D721Med (cell line): ENCODE measurements around the gene PTPRM.

Source experiments
- DNase-seq: peaks from one replicate; pipeline ENCODE4 v3.0.0; 2011; ENCODE audit warnings: low spot score; ENCODE audit not compliant: insufficient read length
- FAIRE-seq: peaks from 2 replicates; lab custom pipeline; 2011; peaks lifted over from hg19 to GRCh38; lab: Jason Lieb, UNC
- TF ChIP-seq, protein P1 (sequence below): IDR thresholded peaks from 2 replicates; pipeline ENCODE4 v1.5.1; 2012; ENCODE audit warnings: mild to moderate bottlenecking, control low read depth; ENCODE audit not compliant: insufficient read depth; ENCODE audit errors: missing control alignments

Gene PTPRM

DNA sequence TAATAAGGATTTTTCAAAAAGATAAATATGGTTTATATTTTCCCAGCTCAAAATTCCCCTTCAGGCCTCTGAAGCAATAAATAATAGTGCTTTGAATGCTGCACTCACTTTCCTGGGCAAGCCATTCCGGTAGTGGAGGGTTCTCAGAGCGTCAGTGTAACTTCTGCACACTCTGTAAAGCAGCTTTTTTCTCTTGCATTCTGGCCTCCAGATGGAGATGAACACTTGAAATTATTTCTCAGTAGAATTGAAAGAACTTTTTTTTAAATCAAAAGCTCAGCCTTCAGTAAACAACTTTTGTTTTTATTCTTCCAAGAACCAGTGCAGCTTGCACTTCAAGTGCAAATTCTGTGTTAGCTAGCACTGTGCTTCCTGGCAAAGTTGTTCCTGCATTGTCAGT lies 761.0 kb downstream of the PTPRM start:
- DNase-seq (no peak), FAIRE-seq (no peak)
- TF ChIP-seq, protein P1, sequence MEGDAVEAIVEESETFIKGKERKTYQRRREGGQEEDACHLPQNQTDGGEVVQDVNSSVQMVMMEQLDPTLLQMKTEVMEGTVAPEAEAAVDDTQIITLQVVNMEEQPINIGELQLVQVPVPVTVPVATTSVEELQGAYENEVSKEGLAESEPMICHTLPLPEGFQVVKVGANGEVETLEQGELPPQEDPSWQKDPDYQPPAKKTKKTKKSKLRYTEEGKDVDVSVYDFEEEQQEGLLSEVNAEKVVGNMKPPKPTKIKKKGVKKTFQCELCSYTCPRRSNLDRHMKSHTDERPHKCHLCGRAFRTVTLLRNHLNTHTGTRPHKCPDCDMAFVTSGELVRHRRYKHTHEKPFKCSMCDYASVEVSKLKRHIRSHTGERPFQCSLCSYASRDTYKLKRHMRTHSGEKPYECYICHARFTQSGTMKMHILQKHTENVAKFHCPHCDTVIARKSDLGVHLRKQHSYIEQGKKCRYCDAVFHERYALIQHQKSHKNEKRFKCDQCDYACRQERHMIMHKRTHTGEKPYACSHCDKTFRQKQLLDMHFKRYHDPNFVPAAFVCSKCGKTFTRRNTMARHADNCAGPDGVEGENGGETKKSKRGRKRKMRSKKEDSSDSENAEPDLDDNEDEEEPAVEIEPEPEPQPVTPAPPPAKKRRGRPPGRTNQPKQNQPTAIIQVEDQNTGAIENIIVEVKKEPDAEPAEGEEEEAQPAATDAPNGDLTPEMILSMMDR, result no peak

DNA sequence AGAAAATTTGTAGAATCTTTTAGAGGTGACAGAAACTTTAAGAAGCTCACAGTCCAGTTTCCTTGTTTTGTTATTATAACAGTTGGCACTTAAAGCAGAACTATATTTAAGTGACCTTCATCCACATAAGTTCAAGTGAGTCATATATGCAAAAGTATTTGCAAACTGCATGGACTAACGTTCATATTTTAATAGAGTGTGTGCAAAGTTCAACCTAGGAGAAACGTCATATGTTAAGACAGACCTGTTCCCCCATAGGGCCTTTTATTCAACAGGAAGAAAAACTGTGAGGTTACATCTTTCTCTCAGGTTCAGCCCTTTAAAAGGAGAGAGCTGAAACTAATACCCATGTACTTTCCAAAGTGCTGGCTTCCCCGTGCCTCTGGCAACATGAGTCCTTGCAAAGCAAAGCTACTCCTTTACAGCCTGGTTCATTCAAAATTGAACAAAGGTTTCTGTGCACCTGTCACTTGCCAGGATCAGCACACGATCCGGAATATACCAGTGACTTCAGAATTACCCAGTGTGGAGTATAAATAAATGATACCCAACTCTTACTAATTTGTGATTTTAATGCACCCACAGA lies 762.2 kb downstream of the PTPRM start:
- TF ChIP-seq, protein P1, result no peak
- FAIRE-seq (no peak), DNase-seq (no peak)

DNA sequence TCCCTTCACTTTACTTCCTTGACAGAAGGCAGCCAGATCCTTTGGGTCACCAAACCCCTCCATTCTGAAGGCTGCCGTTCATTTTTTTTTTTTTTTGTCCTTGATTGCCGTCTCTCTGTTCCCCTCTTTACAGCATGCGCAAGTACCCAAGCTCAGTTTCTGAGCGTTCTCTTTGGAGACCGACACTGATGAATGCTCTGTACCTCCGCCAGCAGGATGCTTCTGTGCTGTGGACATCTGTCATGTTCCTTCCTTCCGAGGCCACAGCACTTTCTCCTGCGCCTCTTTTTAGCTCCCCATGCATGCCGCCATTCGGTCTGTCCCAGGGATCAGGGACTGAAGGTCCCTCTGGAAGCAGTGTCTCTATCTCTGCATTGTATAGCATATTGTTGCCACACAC lies 763.5 kb downstream of the PTPRM start:
- FAIRE-seq (no peak), DNase-seq (no peak)
- TF ChIP-seq, protein P1, result no peak

DNA sequence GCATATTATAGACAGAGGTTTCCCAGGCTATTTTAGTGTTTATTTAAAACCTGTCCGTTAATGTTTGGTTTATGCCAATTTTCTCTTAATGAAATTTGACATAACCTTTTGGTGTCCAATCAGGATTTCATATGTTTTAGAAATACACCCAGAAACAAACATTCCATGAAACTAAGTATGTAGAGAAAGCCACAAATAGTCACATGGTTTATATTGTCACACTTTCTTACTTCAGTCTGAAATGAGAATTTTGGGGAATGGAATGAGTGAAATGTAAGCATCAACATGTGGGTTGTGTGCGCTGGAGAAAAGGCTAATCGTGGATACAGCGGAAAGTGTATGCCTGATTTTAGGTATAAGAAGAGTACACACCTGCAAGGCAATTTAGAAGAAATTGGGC lies 765.2 kb downstream of the PTPRM start:
- FAIRE-seq (no peak), DNase-seq (no peak)
- TF ChIP-seq, protein P1, result no peak

DNA sequence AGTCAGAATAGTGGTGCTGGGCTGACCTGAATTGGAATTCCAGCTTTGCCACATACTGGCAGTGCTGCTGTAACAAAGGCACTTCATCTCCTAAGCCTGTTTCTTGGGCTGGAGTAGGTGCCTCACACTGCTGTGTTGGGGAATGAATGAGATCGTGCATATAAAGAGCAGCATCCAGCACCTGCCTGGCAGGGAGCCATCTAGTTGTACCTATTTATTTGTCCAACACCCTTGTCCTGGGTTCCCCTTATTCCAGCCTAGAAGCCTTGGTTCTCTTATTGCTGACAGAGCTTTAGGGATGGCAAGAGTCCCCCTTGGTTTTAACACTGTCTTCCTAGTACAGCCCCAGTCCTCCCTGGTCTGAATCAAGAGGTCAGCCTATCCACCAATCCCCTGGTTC lies 766.8 kb downstream of the PTPRM start:
- FAIRE-seq (no peak), DNase-seq (no peak)
- TF ChIP-seq, protein P1, result no peak

DNA sequence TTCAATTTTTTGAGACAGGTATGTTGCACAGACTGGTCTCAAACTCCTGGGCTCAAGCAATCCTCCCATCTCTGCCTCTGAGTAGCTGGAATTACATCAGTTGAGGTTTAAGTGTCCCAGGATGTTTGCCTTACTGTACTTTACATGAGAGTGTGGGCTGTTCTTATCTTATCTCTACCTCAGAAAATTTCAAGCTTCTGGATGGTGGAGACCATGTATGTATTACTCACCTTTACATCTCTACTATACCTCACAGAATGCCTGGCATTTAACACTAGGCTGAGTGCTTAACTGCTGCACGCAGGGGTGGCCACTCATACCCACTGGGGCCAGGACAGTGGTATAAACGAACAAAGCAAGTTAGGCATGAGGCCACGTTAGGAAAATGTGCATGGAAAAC lies 770.1 kb downstream of the PTPRM start:
- FAIRE-seq (no peak), DNase-seq (no peak)
- TF ChIP-seq, protein P1, result no peak

DNA sequence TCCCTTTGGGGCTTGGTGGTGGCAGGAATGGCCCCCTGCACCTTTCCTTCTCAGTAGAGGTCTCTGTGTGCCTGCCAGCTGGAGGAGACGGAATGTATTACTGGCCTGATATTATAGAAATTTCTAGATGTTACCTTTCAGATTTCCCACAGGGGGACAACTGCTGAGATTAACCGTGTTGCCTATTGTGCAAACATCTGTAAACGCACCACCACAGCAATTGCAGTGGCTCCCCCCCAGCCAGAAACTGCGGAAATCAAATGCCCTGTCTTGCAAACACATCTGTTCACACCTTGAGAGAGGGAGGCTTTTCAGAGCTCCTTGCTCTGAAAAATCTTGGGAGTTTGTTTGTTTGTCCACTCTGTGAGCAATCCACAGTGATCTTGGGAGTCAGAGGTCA lies 772.1 kb downstream of the PTPRM start:
- no peak for FAIRE-seq
- no peak for DNase-seq
- TF ChIP-seq, protein P1, result no peak
